ENCODE results near the gene TNNI2. TPM values are rescaled to one million over a fixed set of nuclear protein-coding genes. Genes with fewer than 3 reads are reported as not detected.

TNNI2 gene
- total RNA-seq (1 to 10 TPM; 3.4 to 8.5 TPM), polyA plus RNA-seq (ENCODE audit: insufficient read length in 6 of 6) (under 1 TPM in 5 of 6 donors, not detected in 1; 0.24 to 0.74 (median 0.32) TPM)
- long read RNA-seq, donor 1, result 0 reads
- long read RNA-seq, donor 2, result 0 reads
- long read RNA-seq, donor 3, result 0 reads
- long read RNA-seq, donor 4, partial matches to known transcripts, result 1 of 1 reads
- long read RNA-seq, donor 4, other reads (novel, unspliced or antisense), result 0 of 1 reads
- long read RNA-seq, donor 5, result 0 reads
- long read RNA-seq, donor 6, result 0 reads
- long read RNA-seq, donor 7, result 0 reads
- long read RNA-seq, donor 8, result 0 reads
- long read RNA-seq, donor 9, result 0 reads
- long read RNA-seq, donor 10, partial matches to known transcripts, result 2 of 3 reads
- long read RNA-seq, donor 10, other reads (novel, unspliced or antisense), result 1 of 3 reads
- long read RNA-seq, donor 11, result 0 reads
- long read RNA-seq, donor 12, result 0 reads

DNA sequence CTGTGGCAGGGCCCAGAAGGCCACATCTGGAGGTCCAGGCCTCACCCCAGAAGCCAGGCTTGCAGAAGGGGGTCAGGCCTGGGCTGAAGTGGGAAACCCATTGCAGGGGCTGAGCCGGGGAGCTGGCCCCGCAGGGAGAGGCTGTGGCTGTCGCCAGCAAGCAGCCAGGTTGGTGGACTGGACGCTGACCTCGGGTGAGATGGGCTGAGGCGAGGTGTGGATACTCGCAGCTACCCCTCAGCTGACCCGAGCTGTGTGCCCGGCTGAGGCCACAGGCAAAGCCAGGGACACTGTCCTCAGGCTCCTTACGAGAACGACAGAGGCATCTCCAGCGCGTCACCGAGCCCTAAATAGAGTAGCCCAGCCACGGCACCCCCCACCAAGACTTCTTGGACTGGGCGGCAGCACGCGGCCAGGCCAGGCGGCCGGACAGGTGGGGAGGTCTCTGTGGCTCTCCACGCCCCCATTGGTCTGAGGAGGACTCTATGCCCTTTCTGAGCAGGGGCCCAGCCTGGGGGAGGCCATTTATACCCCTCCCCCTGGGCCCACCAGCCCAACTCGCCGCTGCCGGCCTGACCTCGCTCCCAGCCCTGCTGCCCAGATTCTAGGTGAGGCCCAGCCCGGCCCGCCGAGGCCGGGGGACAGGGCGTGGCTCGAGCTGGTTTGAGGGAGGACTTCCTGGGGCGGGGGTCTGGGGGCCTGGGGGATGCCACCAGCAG lies at the start of gene TNNI2:
TNNI2 (plus strand) TSS at position 556 of the 719 bp plus-strand sequence. CDS start 716 bp downstream, outside the sequence.
- intact Hi-C loops (cut with DNase I), result loop anchor here in 1 of 2 donors (5.0 to 10.0 kb wide), 2 partner anchors 184 to 314 kb away; no protein-coding TSS in a partner anchor
- H3K9me3 ChIP-seq, result no peaks in the 10 kb centered on the region
- H3K27ac ChIP-seq, result peak within 1 kb of the TSS in 1 of 2 donors; percentile 88
- no peaks in the 10 kb centered on the region for H3K36me3 ChIP-seq
- peaks cover 0 to 7% of the 10 kb centered on the region in 2 donors for H3K27me3 ChIP-seq
- H3K4me3 ChIP-seq, result no peak within 1 kb of the TSS
- ATAC-seq (no peak), DNase-seq (peak in 2 of 4 donors; percentile 40 to 77)
- H3K4me1 ChIP-seq, result peaks cover 3 to 48% of the 10 kb centered on the region in 2 donors
- TF ChIP-seq, protein P1, sequence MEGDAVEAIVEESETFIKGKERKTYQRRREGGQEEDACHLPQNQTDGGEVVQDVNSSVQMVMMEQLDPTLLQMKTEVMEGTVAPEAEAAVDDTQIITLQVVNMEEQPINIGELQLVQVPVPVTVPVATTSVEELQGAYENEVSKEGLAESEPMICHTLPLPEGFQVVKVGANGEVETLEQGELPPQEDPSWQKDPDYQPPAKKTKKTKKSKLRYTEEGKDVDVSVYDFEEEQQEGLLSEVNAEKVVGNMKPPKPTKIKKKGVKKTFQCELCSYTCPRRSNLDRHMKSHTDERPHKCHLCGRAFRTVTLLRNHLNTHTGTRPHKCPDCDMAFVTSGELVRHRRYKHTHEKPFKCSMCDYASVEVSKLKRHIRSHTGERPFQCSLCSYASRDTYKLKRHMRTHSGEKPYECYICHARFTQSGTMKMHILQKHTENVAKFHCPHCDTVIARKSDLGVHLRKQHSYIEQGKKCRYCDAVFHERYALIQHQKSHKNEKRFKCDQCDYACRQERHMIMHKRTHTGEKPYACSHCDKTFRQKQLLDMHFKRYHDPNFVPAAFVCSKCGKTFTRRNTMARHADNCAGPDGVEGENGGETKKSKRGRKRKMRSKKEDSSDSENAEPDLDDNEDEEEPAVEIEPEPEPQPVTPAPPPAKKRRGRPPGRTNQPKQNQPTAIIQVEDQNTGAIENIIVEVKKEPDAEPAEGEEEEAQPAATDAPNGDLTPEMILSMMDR (IDR thresholded peaks at IDR 0.05), result no peak

DNA sequence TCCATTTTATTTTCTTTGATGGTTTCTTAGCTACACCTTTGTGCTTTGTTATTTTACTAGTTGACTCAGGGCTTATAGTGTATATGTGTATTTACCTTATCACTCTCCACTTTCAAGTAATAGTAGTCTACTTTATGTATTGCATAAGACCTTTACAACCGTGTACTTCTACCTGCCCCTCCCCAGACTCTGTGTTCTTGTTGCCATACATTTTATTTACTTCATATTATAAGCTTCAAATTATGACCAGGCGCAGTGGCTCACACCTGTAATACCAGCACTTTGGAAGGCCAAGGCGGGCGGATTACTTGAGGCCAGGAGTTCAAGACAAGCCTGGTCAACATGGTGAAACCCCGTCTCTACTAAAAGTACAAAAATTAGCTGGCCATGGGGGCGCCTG lies 46.9 kb upstream of the TNNI2 start:
- DNase-seq (no peak), ATAC-seq (no peak)
- H3K9me3 ChIP-seq, result no peaks in the 10 kb centered on the region
- TF ChIP-seq, protein P1 (IDR thresholded peaks at IDR 0.05), result no peak
- intact Hi-C loops (cut with DNase I), result no loop called here
- no peak overlapping the region for H3K27ac ChIP-seq
- no peaks in the 10 kb centered on the region for H3K36me3 ChIP-seq
- peaks cover 0 to 24% of the 10 kb centered on the region in 2 donors for H3K27me3 ChIP-seq
- H3K4me3 ChIP-seq, result no peak overlapping the region
- H3K4me1 ChIP-seq, result peaks cover 0 to 7% of the 10 kb centered on the region in 2 donors

DNA sequence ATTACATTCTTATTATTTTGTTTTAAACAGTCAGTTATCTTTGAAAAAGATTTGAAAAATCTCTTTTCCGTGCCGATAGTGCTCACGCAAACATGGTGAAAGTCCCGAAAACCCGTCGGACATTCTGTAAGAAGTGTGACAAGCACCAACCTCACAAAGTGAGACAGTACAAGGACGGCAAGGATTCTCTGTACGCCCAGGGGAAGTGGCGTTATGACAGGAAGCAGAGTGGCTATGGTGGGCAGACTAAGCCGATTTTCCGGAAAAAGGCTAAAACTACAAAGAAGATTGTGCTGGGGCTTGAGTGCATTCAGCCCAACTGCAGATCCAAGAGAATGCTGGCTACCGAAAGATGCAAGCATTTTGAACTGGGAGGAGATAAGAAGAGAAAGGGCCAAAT lies 46.3 kb upstream of the TNNI2 start:
- Histone ChIP-seq H3K9me3 (no peaks in the 10 kb centered on the region), H3K36me3 (no peaks in the 10 kb centered on the region), H3K27ac (peak overlapping the region in 1 of 2 donors; percentile 50), H3K4me3 (no peak overlapping the region), H3K4me1 (peaks cover 0 to 7% of the 10 kb centered on the region in 2 donors), H3K27me3 (peaks cover 0 to 29% of the 10 kb centered on the region in 2 donors)
- DNase-seq (no peak), ATAC-seq (no peak)
- intact Hi-C loops (cut with DNase I), result no loop called here
- TF ChIP-seq, protein P1 (IDR thresholded peaks at IDR 0.05), result no peak

DNA sequence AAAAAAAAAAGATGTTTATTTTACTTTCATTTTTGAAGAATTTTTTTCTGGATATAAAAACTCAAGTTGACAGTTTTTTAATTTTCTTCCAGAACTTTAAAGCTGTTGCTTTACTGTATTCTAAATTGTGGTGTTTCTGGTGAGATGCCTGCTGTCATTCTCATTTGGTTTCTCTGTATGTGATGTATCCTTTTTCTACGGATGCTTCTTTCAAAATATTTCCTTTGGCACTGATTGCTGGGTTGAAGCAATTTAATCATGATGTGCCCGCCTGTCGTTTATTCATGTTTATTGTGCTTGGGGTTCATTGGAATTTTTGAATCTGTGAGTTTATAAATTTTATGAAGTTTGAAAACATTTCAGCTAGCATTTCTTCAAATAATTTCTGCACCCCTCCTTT lies 45.7 kb upstream of the TNNI2 start:
- intact Hi-C loops (cut with DNase I), result no loop called here
- Histone ChIP-seq H3K9me3 (no peaks in the 10 kb centered on the region), H3K27me3 (peaks cover 0 to 35% of the 10 kb centered on the region in 2 donors), H3K36me3 (no peaks in the 10 kb centered on the region), H3K4me3 (no peak overlapping the region), H3K4me1 (peaks cover 0 to 7% of the 10 kb centered on the region in 2 donors), H3K27ac (peak overlapping the region in 1 of 2 donors; percentile 50)
- TF ChIP-seq, protein P1 (IDR thresholded peaks at IDR 0.05), result no peak
- ATAC-seq (no peak), DNase-seq (no peak)

Measured in left lung (tissue), 14 donors.